ENCODE measurements around the gene ANP32A.
"Not testable (repeated sequence)": the region's sequence is repeated elsewhere in the genome, so short reads cannot be mapped to it uniquely, and the experiment has no call there.

Gene ANP32A

DNA sequence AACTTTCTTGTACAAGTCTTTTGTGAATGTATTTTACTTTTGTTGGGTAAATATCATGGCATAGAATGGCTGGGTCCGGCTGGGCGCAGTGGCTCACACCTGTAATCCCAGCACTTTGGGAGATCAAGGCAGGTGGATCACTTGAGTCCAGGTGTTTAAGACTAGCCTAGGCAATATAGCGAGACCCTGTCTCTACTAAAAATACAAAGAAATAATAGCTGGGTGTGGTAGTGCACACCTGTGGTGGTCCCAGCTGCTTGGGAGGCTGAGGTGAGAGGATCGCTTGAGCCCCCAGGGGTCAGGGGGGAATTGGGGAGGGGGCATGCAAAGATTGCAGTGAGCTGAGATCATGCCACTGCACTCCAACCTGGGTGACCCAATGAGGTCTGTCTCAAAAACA is 52.9 kb downstream of the ANP32A start:
- Histone ChIP-seq H3K36me3 (ENCODE audit: insufficient read depth, low read length) (no peaks in the 10 kb centered on the region), H3K4me1 (ENCODE audit: insufficient read depth, low read length) (no peaks in the 10 kb centered on the region), H3K27me3 (ENCODE audit: insufficient read depth, low read length) (no peaks in the 10 kb centered on the region), H3K4me3 (ENCODE audit: low read length) (no peak overlapping the region), H2AFZ (ENCODE audit: low read depth, low read length) (no peak overlapping the region), H3K9me3 (ENCODE audit: low read length) (no peaks in the 10 kb centered on the region)

- Histone ChIP-seq H3K9me3 (ENCODE audit: low read length) (no peaks in the 10 kb centered on the region), H3K27me3 (ENCODE audit: insufficient read depth, low read length) (no peaks in the 10 kb centered on the region), H2AFZ (ENCODE audit: low read depth, low read length) (no peak overlapping the region), H3K4me3 (ENCODE audit: low read length) (no peak overlapping the region), H3K4me1 (ENCODE audit: insufficient read depth, low read length) (no peaks in the 10 kb centered on the region), H3K36me3 (ENCODE audit: insufficient read depth, low read length) (no peaks in the 10 kb centered on the region)
Observed at GRCh38 chr15:68765602-68766368, 54.9 kb downstream of the ANP32A start.

DNA sequence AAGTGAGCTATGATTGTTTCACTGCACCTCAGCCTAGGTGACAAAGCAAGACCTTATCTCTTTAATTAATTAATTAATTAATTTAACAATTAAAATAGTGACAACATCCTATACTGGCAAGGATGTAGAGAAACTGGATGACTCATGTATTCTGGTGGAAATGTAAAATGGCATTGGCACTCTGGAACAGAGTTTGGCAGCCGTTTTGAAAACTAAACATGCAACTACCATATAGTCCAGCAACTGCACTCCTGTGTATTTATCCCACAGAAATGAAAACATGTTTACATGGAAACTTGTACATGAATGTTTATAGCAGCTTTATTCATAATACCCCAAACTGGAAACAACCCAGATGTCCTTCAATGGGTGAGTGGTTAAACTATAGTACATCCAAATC is 56.6 kb downstream of the ANP32A start:
- H3K9me3 ChIP-seq (ENCODE audit: low read length): no peaks in the 10 kb centered on the region
- H3K4me3 ChIP-seq (ENCODE audit: low read length): no peak overlapping the region

GRCh38 chr15:68763063-68763462 is 57.6 kb downstream of the ANP32A start:
- Histone ChIP-seq H3K4me3 (ENCODE audit: low read length) (no peak overlapping the region), H3K27me3 (ENCODE audit: insufficient read depth, low read length) (no peaks in the 10 kb centered on the region), H2AFZ (ENCODE audit: low read depth, low read length) (no peak overlapping the region)

More for the DNA sequence above, 56.6 kb downstream of the ANP32A start:
- no peak overlapping the region for H2AFZ ChIP-seq (ENCODE audit: low read depth, low read length)
- no peaks in the 10 kb centered on the region for H3K4me1 ChIP-seq (ENCODE audit: insufficient read depth, low read length)
- no peaks in the 10 kb centered on the region for H3K27me3 ChIP-seq (ENCODE audit: insufficient read depth, low read length)
- H3K36me3 ChIP-seq (ENCODE audit: insufficient read depth, low read length): no peaks in the 10 kb centered on the region

GRCh38 chr15:68759982-68760579 is 60.6 kb downstream of the ANP32A start:
- H3K9me3 ChIP-seq (ENCODE audit: low read length); H3K4me1 ChIP-seq (ENCODE audit: insufficient read depth, low read length); H3K27me3 ChIP-seq (ENCODE audit: insufficient read depth, low read length); H3K36me3 ChIP-seq (ENCODE audit: insufficient read depth, low read length); H2AFZ ChIP-seq (ENCODE audit: low read depth, low read length); H3K4me3 ChIP-seq (ENCODE audit: low read length): not testable (repeated sequence)

More at GRCh38 chr15:68763063-68763462, 57.6 kb downstream of the ANP32A start:
- Histone ChIP-seq H3K9me3 (ENCODE audit: low read length) (no peaks in the 10 kb centered on the region), H3K36me3 (ENCODE audit: insufficient read depth, low read length) (no peaks in the 10 kb centered on the region), H3K4me1 (ENCODE audit: insufficient read depth, low read length) (no peaks in the 10 kb centered on the region)

- H3K9me3 ChIP-seq (ENCODE audit: low read length): no peaks in the 10 kb centered on the region
- no peaks in the 10 kb centered on the region for H3K4me1 ChIP-seq (ENCODE audit: insufficient read depth, low read length)
- no peak overlapping the region for H3K4me3 ChIP-seq (ENCODE audit: low read length)
- no peaks in the 10 kb centered on the region for H3K27me3 ChIP-seq (ENCODE audit: insufficient read depth, low read length)
- H2AFZ ChIP-seq (ENCODE audit: low read depth, low read length): no peak overlapping the region
- no peaks in the 10 kb centered on the region for H3K36me3 ChIP-seq (ENCODE audit: insufficient read depth, low read length)
Observed at GRCh38 chr15:68755731-68756130, 65.0 kb downstream of the ANP32A start.

DNA sequence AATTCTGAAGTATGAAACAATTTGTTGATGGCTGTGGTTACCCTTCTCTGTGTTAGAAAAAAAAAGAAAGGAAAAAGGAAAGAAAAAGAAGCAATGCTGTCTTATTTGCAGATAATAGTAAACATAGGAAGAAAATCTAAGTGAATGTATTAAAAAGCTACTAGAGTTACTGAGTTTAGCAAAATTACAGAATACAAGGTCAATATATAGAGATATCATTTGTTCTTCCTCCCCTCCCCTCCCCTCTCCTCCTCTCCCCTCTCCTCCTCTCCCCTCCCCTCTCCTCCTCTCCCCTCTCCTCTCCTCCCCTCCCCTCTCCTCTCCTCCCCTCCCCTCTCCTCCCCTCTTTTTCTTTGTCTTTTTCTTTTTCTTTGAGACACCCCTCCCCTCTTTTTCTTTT is 69.1 kb downstream of the ANP32A start:
- Histone ChIP-seq H3K4me1 (ENCODE audit: insufficient read depth, low read length) (no peaks in the 10 kb centered on the region), H3K36me3 (ENCODE audit: insufficient read depth, low read length) (no peaks in the 10 kb centered on the region), H3K9me3 (ENCODE audit: low read length) (no peaks in the 10 kb centered on the region), H2AFZ (ENCODE audit: low read depth, low read length) (no peak overlapping the region), H3K27me3 (ENCODE audit: insufficient read depth, low read length) (no peaks in the 10 kb centered on the region), H3K4me3 (ENCODE audit: low read length) (no peak overlapping the region)

GRCh38 chr15:68749793-68750192 is 70.9 kb downstream of the ANP32A start:
- no peak overlapping the region for H3K4me3 ChIP-seq (ENCODE audit: low read length)
- H2AFZ ChIP-seq (ENCODE audit: low read depth, low read length): no peak overlapping the region
- H3K9me3 ChIP-seq (ENCODE audit: low read length): no peaks in the 10 kb centered on the region
- no peaks in the 10 kb centered on the region for H3K27me3 ChIP-seq (ENCODE audit: insufficient read depth, low read length)
- no peaks in the 10 kb centered on the region for H3K36me3 ChIP-seq (ENCODE audit: insufficient read depth, low read length)
- H3K4me1 ChIP-seq (ENCODE audit: insufficient read depth, low read length): no peaks in the 10 kb centered on the region

- Histone ChIP-seq H3K27me3 (ENCODE audit: insufficient read depth, low read length) (no peaks in the 10 kb centered on the region), H3K4me1 (ENCODE audit: insufficient read depth, low read length) (no peaks in the 10 kb centered on the region)
Observed at GRCh38 chr15:68749365-68749764, 71.3 kb downstream of the ANP32A start.

GRCh38 chr15:68743256-68743655 is 77.4 kb downstream of the ANP32A start:
- no peaks in the 10 kb centered on the region for H3K36me3 ChIP-seq (ENCODE audit: insufficient read depth, low read length)
- H3K9me3 ChIP-seq (ENCODE audit: low read length): no peaks in the 10 kb centered on the region
- H3K4me1 ChIP-seq (ENCODE audit: insufficient read depth, low read length): no peaks in the 10 kb centered on the region
- no peak overlapping the region for H2AFZ ChIP-seq (ENCODE audit: low read depth, low read length)
- H3K4me3 ChIP-seq (ENCODE audit: low read length): no peak overlapping the region
- no peaks in the 10 kb centered on the region for H3K27me3 ChIP-seq (ENCODE audit: insufficient read depth, low read length)

More at GRCh38 chr15:68749365-68749764, 71.3 kb downstream of the ANP32A start:
- Histone ChIP-seq H3K4me3 (ENCODE audit: low read length) (no peak overlapping the region), H3K36me3 (ENCODE audit: insufficient read depth, low read length) (no peaks in the 10 kb centered on the region), H3K9me3 (ENCODE audit: low read length) (no peaks in the 10 kb centered on the region), H2AFZ (ENCODE audit: low read depth, low read length) (no peak overlapping the region)

- Histone ChIP-seq H2AFZ (ENCODE audit: low read depth, low read length) (no peak overlapping the region), H3K36me3 (ENCODE audit: insufficient read depth, low read length) (no peaks in the 10 kb centered on the region), H3K4me1 (ENCODE audit: insufficient read depth, low read length) (no peaks in the 10 kb centered on the region), H3K4me3 (ENCODE audit: low read length) (no peak overlapping the region), H3K27me3 (ENCODE audit: insufficient read depth, low read length) (no peaks in the 10 kb centered on the region), H3K9me3 (ENCODE audit: low read length) (no peaks in the 10 kb centered on the region)
Observed at GRCh38 chr15:68739390-68740080, 81.2 kb downstream of the ANP32A start.

- no peak overlapping the region for H2AFZ ChIP-seq (ENCODE audit: low read depth, low read length)
- H3K36me3 ChIP-seq (ENCODE audit: insufficient read depth, low read length): no peaks in the 10 kb centered on the region
- H3K4me1 ChIP-seq (ENCODE audit: insufficient read depth, low read length): no peaks in the 10 kb centered on the region
- no peaks in the 10 kb centered on the region for H3K9me3 ChIP-seq (ENCODE audit: low read length)
- peaks cover 4% of the 10 kb centered on the region for H3K27me3 ChIP-seq (ENCODE audit: insufficient read depth, low read length)
- H3K4me3 ChIP-seq (ENCODE audit: low read length): no peak overlapping the region
Observed at GRCh38 chr15:68735610-68736009, 85.1 kb downstream of the ANP32A start.

DNA sequence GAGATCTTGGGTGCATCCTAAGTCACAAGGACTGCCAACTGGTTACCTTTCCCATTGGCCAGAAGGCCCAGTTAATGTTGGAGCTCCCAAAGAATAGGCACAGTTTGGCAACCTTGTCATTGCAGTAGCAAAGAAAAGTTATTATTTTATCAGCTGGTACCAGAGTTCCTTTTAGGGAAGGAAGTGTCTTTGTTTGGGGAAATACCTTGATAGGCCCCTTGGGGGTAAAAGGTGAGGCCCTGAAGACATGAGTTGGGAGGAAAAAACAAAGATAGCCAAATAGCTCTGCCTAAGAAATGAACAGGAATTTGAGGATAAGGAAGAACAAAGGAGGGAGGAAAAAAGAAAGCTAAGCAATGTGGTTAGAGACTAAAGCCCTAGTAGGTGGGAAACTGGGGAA is 85.8 kb downstream of the ANP32A start:
- Histone ChIP-seq H3K9me3 (ENCODE audit: low read length) (no peaks in the 10 kb centered on the region), H3K27me3 (ENCODE audit: insufficient read depth, low read length) (peaks cover 4% of the 10 kb centered on the region)

More for the DNA sequence above, 85.8 kb downstream of the ANP32A start:
- Histone ChIP-seq H2AFZ (ENCODE audit: low read depth, low read length) (no peak overlapping the region), H3K4me1 (ENCODE audit: insufficient read depth, low read length) (no peaks in the 10 kb centered on the region), H3K4me3 (ENCODE audit: low read length) (no peak overlapping the region), H3K36me3 (ENCODE audit: insufficient read depth, low read length) (no peaks in the 10 kb centered on the region)

Data from neuron (in vitro differentiated cells).